GM23248 (cell line): Measurements from ENCODE around the gene TSPEAR.

Experiments used
- EZH2 ChIP-seq: fragments of 200-600 bp; sonication (generic); IDR thresholded peaks from 2 replicates; pipeline ENCODE4 v1.6.1; 2018; ENCODE audit warnings: antibody characterized with exemption, mild to moderate bottlenecking; ENCODE audit not compliant: insufficient read depth, poor library complexity, severe bottlenecking
- EZH2phosphoT487 ChIP-seq: fragments of 200-600 bp; sonication (generic); IDR thresholded peaks from 2 replicates; pipeline ENCODE4 v1.6.1; 2018; ENCODE audit warnings: antibody characterized with exemption, moderate library complexity, mild to moderate bottlenecking, low read depth; ENCODE audit not compliant: insufficient read depth

DNA sequence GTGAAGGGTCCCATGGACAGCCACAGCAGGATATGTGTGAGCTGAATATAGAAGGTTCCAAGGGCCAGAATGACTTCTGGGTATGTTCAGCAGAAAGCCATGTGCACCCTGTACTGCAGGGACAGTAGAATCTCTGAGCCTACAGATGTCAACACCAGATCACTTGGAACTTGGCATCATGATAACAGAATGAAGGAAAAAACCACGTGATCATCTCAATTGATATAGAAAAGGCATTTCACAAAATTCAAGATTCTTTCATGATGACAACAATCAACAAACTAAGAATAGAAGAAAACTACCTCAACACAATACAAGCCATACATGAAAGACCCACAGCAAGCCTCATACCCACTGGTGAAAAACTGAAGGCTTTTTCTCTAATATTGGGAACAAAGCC lies 43.8 kb downstream of the TSPEAR start:
- TF ChIP-seq EZH2 (no peak), EZH2phosphoT487 (no peak)
